ENCODE results near the gene ADRB2.
"Not testable (repeated sequence)": the region's sequence is repeated elsewhere in the genome, so short reads cannot be mapped to it uniquely, and the experiment has no call there.

ADRB2 gene

DNA sequence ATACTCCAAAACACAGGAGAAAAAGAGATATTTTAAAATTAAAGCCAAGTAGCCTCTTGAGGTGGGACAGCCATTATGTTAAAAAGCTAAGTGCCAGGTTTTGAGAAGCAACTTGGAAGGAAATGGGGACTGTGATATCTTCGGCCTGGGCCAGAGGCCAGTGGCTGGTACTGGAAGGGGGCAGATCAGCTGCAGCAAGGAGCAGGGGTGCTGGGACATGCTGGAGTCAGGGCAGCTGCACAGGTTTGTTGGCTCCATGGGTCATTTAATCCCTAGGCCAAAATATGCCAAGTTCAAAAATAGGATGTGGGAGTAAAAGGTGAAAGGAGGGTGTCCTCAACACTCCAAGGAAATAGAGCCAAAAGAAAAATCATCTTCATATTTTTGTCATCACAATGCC lies 30.0 kb downstream of the ADRB2 start:
- no peak for DNase-seq

DNA sequence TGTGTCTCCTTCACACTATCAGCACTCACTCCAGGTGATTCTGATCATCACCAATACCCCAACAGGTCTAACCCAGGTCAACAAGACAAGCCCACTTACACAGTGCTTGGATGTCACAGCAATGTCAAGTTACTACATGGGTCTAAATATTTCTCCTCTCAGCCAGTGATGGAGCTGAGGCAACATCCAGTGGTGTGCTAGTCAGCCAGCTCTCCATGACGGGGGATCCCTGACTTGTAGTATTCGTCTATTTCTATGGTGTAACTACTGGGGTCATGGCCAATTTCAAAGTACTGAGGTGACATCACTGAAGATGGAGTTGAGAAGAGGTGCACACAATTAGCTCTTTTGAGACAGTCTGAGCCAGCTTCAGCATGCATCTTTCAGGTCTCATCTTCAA lies 31.1 kb downstream of the ADRB2 start:
- no peak for DNase-seq

- DNase-seq = no peak
These were observed 31.7 kb downstream of the ADRB2 start for GRCh38 chr5:148858106-148858505.

DNA sequence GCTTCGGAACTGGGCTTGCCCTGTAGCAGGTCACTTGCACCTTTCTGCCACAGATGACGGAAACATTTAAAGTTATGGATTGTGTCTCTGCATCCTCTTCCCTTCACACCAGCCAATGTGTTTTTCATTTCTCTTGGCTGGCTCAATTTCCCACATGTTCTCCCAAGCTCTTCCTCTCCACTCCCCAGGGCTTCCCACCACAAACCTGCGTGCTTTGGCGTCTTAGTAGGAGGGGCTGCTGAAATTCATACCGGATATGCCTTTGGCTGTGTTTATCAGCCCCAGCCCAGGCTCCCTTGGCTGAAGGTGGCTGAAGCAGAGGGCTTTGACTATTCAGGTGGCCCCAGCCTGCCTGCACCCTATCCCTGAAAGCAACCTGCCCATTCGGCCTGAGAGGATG lies 32.1 kb downstream of the ADRB2 start:
- DNase-seq = no peak

GRCh38 chr5:148859703-148860102 lies 33.3 kb downstream of the ADRB2 start:
- no peak for DNase-seq

GRCh38 chr5:148860599-148860998 lies 34.2 kb downstream of the ADRB2 start:
- no peak for DNase-seq

DNA sequence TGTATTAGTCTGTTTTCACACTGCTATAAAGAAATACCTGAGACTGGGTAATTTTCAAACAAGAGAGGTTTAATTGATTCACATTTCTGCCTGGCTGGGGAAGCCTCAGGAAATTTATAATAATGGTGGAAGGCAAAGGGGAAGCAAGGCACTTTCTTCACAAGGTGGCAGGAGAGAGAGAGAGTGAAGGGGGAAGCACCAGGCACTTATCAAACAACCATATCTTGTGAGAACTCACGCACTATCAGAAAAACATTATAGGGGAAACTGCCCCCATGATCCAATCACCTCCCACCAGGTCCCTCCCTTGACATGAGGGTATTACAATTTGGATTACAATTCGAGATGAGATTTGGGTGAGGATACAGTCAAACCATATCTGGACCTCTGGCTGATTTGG lies 34.7 kb downstream of the ADRB2 start:
- DNase-seq = no peak

GRCh38 chr5:148861696-148862095 lies 35.3 kb downstream of the ADRB2 start:
- no peak for DNase-seq

DNA sequence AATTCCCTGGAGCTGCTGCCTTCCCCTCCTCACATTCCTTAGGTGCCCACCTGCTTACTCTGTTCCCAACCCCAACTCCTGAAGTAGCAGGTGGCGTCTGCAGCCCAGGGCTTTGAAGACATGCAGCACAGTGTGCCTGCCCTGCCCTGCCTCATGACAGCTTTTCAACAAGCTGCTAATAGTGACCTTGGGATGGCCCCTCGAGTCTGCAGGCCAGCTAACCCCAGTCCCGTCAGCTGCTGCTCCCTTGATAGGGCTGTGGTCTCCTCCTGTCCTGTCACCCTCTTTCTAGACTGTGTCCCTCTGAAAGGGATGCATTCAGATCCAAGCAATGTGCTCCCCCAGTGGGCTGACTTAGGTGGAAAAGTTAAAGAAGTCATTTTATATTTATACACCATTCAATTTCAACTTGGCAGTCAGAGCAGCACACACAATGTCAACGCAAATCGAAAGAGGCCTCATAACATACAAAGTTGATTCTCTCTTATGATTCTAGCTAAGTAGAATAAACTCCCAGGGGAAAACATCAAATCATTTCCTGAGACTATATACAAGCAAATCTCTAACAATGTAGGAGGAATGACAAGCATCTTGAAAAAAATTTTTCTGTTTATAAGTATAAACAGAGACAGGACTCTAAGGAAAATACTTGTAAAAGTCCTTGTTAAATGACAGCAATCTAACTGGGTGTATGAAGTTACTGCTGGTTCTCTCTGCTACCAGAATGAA lies 37.9 kb downstream of the ADRB2 start:
- DNase-seq = no peak

- DNase-seq = no peak
These were observed 39.6 kb downstream of the ADRB2 start for GRCh38 chr5:148866024-148866423.

DNA sequence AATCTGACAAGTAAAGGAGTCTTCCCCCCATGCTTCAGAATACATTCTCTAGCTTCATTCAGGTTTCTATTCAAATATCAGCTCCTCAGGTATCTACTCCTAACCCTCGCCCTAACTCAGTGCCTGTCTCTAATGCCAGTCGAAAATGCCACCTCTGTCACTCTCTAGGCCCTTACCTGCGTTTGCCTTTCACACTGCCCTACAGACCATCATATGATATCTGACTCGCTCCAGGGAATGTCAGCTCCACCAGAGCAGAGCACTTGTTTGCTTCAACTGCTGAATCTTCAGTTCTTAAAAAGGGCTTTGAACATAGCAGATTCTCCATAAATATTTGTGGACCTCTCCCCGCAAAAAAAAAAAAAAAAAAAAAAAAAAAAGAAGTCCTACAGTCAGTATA lies 46.7 kb downstream of the ADRB2 start:
- no peak for DNase-seq

DNA sequence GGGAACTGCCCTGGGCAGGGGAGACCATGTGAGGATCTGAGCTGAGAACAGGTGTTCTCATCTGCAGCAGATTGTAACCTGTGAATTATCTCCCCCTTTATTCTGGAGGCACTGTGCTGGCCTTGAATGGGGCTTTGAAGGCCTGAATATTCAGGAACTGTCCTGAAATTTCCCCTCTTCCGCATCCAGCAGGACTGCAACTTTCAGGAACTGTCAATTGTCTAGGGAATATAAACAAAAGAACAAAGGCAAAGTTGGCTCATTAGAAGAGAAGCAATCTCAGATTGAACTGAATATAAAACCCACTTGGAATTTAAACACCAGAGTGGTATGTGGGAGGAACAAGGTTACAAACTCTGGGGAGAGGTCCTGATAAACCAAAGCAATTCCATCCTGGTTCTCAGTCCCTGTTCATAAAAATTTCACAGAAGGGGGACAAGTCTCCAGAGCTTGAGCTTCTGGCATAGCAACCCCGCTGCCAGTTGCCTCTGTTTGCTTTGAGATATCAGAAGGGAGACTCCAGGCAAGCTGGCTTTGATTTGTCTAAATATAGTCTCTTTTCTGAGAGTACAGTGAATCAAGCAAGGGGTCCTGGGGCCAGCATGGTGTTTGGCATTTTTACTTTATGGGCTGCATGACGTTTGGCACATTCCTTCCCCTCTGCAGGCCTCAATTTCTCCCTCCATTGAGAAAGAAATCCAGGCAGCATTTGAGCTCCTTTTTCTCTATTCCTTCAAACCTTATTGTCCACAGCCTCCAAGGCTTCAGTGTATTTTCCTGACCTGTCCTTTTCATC lies 47.5 kb downstream of the ADRB2 start:
- DNase-seq = no peak

DNA sequence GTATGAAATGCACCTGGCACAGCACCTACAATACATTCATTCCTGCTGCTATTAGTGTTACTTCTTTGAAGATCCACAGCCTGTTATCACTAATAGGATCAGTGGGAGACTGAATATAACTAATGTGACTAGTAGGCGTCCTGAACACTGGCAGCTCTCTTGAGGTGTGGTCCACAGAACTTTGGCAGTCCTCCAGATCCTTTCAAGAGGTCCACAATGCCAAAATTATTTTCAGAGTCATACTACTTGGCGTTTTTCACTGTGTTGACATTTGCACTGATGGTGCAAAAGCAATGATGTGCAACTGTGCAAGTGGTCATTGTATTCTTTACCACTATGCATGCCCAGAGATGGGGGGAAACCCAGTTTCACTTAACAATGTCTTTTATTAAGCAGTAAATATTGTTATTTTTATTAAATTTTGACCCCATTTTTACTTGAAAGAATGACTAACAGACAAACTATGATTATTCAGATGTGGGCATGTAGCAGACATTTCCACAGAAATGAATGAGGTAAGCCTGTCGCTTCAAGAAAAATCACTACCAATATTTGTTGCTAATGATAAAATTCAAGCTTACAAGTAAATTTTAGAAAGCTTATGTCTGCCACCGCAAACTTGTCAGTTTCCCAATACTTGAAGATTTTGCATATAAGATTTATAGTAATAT lies 48.9 kb downstream of the ADRB2 start:
- no peak for DNase-seq

GRCh38 chr5:148877436-148877835 lies 51.0 kb downstream of the ADRB2 start:
- not testable (repeated sequence) for DNase-seq
